ENCODE measurements around the gene ZBTB16.

GRCh38 chr11:114090976-114091375 is 31.5 kb downstream of the ZBTB16 start:
- TF ChIP-seq POLR2A (IDR thresholded peaks at IDR 0.05; ENCODE audit: low read length): no peak
- TF ChIP-seq GATA1 (IDR thresholded peaks at IDR 0.05; ENCODE audit: low read depth, low read length): no peak

Data from erythroblast (primary cell).